Measurements from ENCODE around the gene SRGAP3. TPM values are rescaled to one million over a fixed set of nuclear protein-coding genes. Genes with fewer than 3 reads are reported as not detected.

SRGAP3 gene
- total and polyA plus RNA-seq, 2 donors (not counting 1 experiment from before 2014, with no cell fraction given): 1.4 to 1.5 TPM

GRCh38 chr3:9098716-9099675 is 150.4 kb downstream of the SRGAP3 start:
- no peak overlapping the region for H3K27ac Mint-ChIP-seq
- H3K79me2 ChIP-seq (ENCODE audit: control insufficient read depth, insufficient read depth, low read length): no peaks in the 10 kb centered on the region
- no peak for DNase-seq
- intact Hi-C loops (cut with micrococcal nuclease): no loop called here
- no peaks in the 10 kb centered on the region for H3K36me3 ChIP-seq (replicated peaks in 1 of 2; ENCODE audit: control extremely low read depth in 1 of 2, control insufficient read depth in 1 of 2, extremely low read depth in 1 of 2, insufficient read depth in 2 of 2, low read length in 1 of 2)
- CTCF ChIA-PET: no interaction called here
- no peaks in the 10 kb centered on the region for H3K4me1 ChIP-seq (ENCODE audit: control insufficient read depth in 2 of 2, insufficient read depth in 2 of 2, low read length in 2 of 2)
- peaks cover 0 to 4% (median 0%) of the 10 kb centered on the region in 4 experiments for H3K27me3 ChIP-seq (replicated peaks in 1 of 4; ENCODE audit: control extremely low read depth in 1 of 4, control insufficient read depth in 3 of 4, insufficient read depth in 4 of 4, low read length in 3 of 4)
- no peak overlapping the region for H3K4me3 ChIP-seq (ENCODE audit: control extremely low read depth in 1 of 5, extremely low read depth in 1 of 5, insufficient read depth in 1 of 5, low read depth in 2 of 5, low read length in 4 of 5)
- no peak overlapping the region for H3K4me3 Mint-ChIP-seq
- peaks cover 0 to 3% (median 0%) of the 10 kb centered on the region in 3 donors for H3K9me3 ChIP-seq (ENCODE audit: control extremely low read depth in 1 of 3, control insufficient read depth in 2 of 3, insufficient read depth in 1 of 3, low read length in 2 of 3)
- no peak overlapping the region for H3K9ac ChIP-seq (ENCODE audit: low read length)
- no peak for ATAC-seq (ENCODE audit: low read depth)
- H4K20me1 ChIP-seq (ENCODE audit: control insufficient read depth, insufficient read depth, low read length, poor library complexity, severe bottlenecking): no peaks in the 10 kb centered on the region
- 90% methylated on average over 12 of the region's 17 CpGs for WGBS (ENCODE audit: insufficient coverage)
- peaks cover 3% of the 10 kb centered on the region for H3K27me3 Mint-ChIP-seq
- no peak for TF ChIP-seq EZH2 (IDR thresholded peaks at IDR 0.05; ENCODE audit: borderline replicate concordance, insufficient read depth, low read depth, low read length, poor library complexity, severe bottlenecking)
- no peak for TF ChIP-seq CTCF (IDR thresholded peaks at IDR 0.05)
- no peaks in the 10 kb centered on the region for H3K9me3 Mint-ChIP-seq (ENCODE audit: insufficient read depth)
- H3K4me1 Mint-ChIP-seq: no peaks in the 10 kb centered on the region
- POLR2A ChIA-PET: no interaction called here
- H3K4me2 ChIP-seq (replicated peaks; ENCODE audit: low read depth, low read length, poor library complexity, severe bottlenecking): no peak overlapping the region
- no peak overlapping the region for H2AFZ ChIP-seq (ENCODE audit: insufficient read depth, low read depth, low read length, poor library complexity, severe bottlenecking)
- H3K27ac ChIP-seq (ENCODE audit: low read length in 2 of 2): no peak overlapping the region

- Mint-ChIP-seq H3K27ac (no peak overlapping the region), H3K4me3 (no peak overlapping the region), H3K4me1 (no peaks in the 10 kb centered on the region), H3K27me3 (peaks cover 3% of the 10 kb centered on the region), H3K9me3 (ENCODE audit: insufficient read depth) (no peaks in the 10 kb centered on the region)
- H3K4me1 ChIP-seq (ENCODE audit: control insufficient read depth in 2 of 2, insufficient read depth in 2 of 2, low read length in 2 of 2): no peaks in the 10 kb centered on the region
- H4K20me1 ChIP-seq (ENCODE audit: control insufficient read depth, insufficient read depth, low read length, poor library complexity, severe bottlenecking): no peaks in the 10 kb centered on the region
- H3K27me3 ChIP-seq (replicated peaks in 1 of 4; ENCODE audit: control extremely low read depth in 1 of 4, control insufficient read depth in 3 of 4, insufficient read depth in 4 of 4, low read length in 3 of 4): peaks cover 0 to 4% (median 0%) of the 10 kb centered on the region in 4 experiments
- H3K27ac ChIP-seq (ENCODE audit: low read length in 2 of 2): no peak overlapping the region
- ChIA-PET POLR2A (no interaction called here), CTCF (no interaction called here)
- H3K4me3 ChIP-seq (ENCODE audit: control extremely low read depth in 1 of 5, extremely low read depth in 1 of 5, insufficient read depth in 1 of 5, low read depth in 2 of 5, low read length in 4 of 5): no peak overlapping the region
- no peak overlapping the region for H2AFZ ChIP-seq (ENCODE audit: insufficient read depth, low read depth, low read length, poor library complexity, severe bottlenecking)
- H3K4me2 ChIP-seq (replicated peaks; ENCODE audit: low read depth, low read length, poor library complexity, severe bottlenecking): no peak overlapping the region
- no peak for ATAC-seq (ENCODE audit: low read depth)
- no peak overlapping the region for H3K9ac ChIP-seq (ENCODE audit: low read length)
- intact Hi-C loops (cut with micrococcal nuclease): no loop called here
- WGBS (ENCODE audit: insufficient coverage): 93% methylated on average over 7 of the region's 7 CpGs
- no peaks in the 10 kb centered on the region for H3K36me3 ChIP-seq (replicated peaks in 1 of 2; ENCODE audit: control extremely low read depth in 1 of 2, control insufficient read depth in 1 of 2, extremely low read depth in 1 of 2, insufficient read depth in 2 of 2, low read length in 1 of 2)
- no peaks in the 10 kb centered on the region for H3K79me2 ChIP-seq (ENCODE audit: control insufficient read depth, insufficient read depth, low read length)
- no peak for DNase-seq
- no peak for TF ChIP-seq EZH2 (IDR thresholded peaks at IDR 0.05; ENCODE audit: borderline replicate concordance, insufficient read depth, low read depth, low read length, poor library complexity, severe bottlenecking)
- no peak for TF ChIP-seq CTCF (IDR thresholded peaks at IDR 0.05)
- peaks cover 0 to 3% (median 0%) of the 10 kb centered on the region in 3 donors for H3K9me3 ChIP-seq (ENCODE audit: control extremely low read depth in 1 of 3, control insufficient read depth in 2 of 3, insufficient read depth in 1 of 3, low read length in 2 of 3)
These were observed 152.0 kb downstream of the SRGAP3 start for GRCh38 chr3:9097495-9097894.

Data from B cell (primary cell).